BE2C (cell line): ENCODE measurements around the gene KRT6C.

Experiments used
- DNase-seq: peaks from one replicate; pipeline ENCODE4 v3.0.0-alpha.2; 2020
- H3K27me3 ChIP-seq: fragments of 250-450 bp; sonication (Bioruptor Pico); 2 replicates; pipeline ENCODE4 v1.5.1; 2020; ENCODE audit warnings: mild to moderate bottlenecking
- H3K36me3 ChIP-seq: fragments of 250-450 bp; sonication (Bioruptor Pico); 2 replicates; pipeline ENCODE4 v1.5.1; 2020; ENCODE audit warnings: mild to moderate bottlenecking
- H3K4me1 ChIP-seq: fragments of 250-450 bp; sonication (Bioruptor Pico); 2 replicates; pipeline ENCODE4 v1.5.1; 2020
- H3K4me3 ChIP-seq: 2 replicates; pipeline ENCODE4 v1.5.1; 2011; ENCODE audit warnings: low read depth, low read length
- H3K9me3 ChIP-seq: fragments of 250-450 bp; sonication (Bioruptor Pico); 2 replicates; pipeline ENCODE4 v1.5.1; 2020
- CTCF ChIP-seq: IDR thresholded peaks from 2 replicates; pipeline ENCODE4 v1.5.1; 2012; ENCODE audit warnings: mild to moderate bottlenecking, low read depth, low read length

KRT6C gene

GRCh38 chr12:52444647-52445595 is 28.7 kb downstream of the KRT6C start:
- TF ChIP-seq CTCF, result no peak
- H3K4me3 ChIP-seq, result no peak overlapping the region
- no peaks in the 10 kb centered on the region for H3K9me3 ChIP-seq
- no peaks in the 10 kb centered on the region for H3K4me1 ChIP-seq
- DNase-seq, result no peak
- peaks cover 15% of the 10 kb centered on the region for H3K27me3 ChIP-seq
- H3K36me3 ChIP-seq, result no peaks in the 10 kb centered on the region

GRCh38 chr12:52443966-52444365 is 29.6 kb downstream of the KRT6C start:
- Histone ChIP-seq H3K4me3 (no peak overlapping the region), H3K27me3 (peaks cover 15% of the 10 kb centered on the region), H3K9me3 (no peaks in the 10 kb centered on the region), H3K36me3 (no peaks in the 10 kb centered on the region), H3K4me1 (no peaks in the 10 kb centered on the region)
- no peak for TF ChIP-seq CTCF
- no peak for DNase-seq

GRCh38 chr12:52442600-52443061 is 31.0 kb downstream of the KRT6C start:
- no peak for DNase-seq
- Histone ChIP-seq H3K4me1 (no peaks in the 10 kb centered on the region), H3K4me3 (no peak overlapping the region), H3K36me3 (no peaks in the 10 kb centered on the region), H3K27me3 (peaks cover 15% of the 10 kb centered on the region), H3K9me3 (no peaks in the 10 kb centered on the region)
- TF ChIP-seq CTCF, result no peak

GRCh38 chr12:52441320-52441911 is 32.2 kb downstream of the KRT6C start:
- no peak overlapping the region for H3K4me3 ChIP-seq
- H3K27me3 ChIP-seq, result peaks cover 15% of the 10 kb centered on the region
- TF ChIP-seq CTCF, result no peak
- no peak for DNase-seq
- H3K9me3 ChIP-seq, result no peaks in the 10 kb centered on the region
- no peaks in the 10 kb centered on the region for H3K36me3 ChIP-seq
- H3K4me1 ChIP-seq, result no peaks in the 10 kb centered on the region

- Histone ChIP-seq H3K36me3 (no peaks in the 10 kb centered on the region), H3K9me3 (no peaks in the 10 kb centered on the region), H3K4me3 (no peak overlapping the region), H3K4me1 (no peaks in the 10 kb centered on the region), H3K27me3 (peaks cover 15% of the 10 kb centered on the region)
- no peak for TF ChIP-seq CTCF
- no peak for DNase-seq
Observed at GRCh38 chr12:52440821-52441319, 32.7 kb downstream of the KRT6C start.

- H3K4me3 ChIP-seq, result no peak overlapping the region
- no peak for DNase-seq
- no peaks in the 10 kb centered on the region for H3K4me1 ChIP-seq
- H3K27me3 ChIP-seq, result peaks cover 15% of the 10 kb centered on the region
- H3K36me3 ChIP-seq, result no peaks in the 10 kb centered on the region
- no peak for TF ChIP-seq CTCF
- no peaks in the 10 kb centered on the region for H3K9me3 ChIP-seq
Observed at GRCh38 chr12:52439845-52440244, 33.8 kb downstream of the KRT6C start.
